Tibial nerve (tissue), 4 donors: ENCODE results near the gene CHTF18. TPM values are rescaled to one million over a fixed set of nuclear protein-coding genes. Genes with fewer than 3 reads are reported as not detected.

ENCODE experiments used
- DNase-seq, 2 donors: peaks; one replicate each; pipeline ENCODE4 v3.0.0-alpha.2; 2019; ENCODE audit warnings: low spot score in 2 of 2
- H3K27ac ChIP-seq, 4 donors: fragments of 200-600 bp; sonication (generic) in 3 of 4; one replicate each; pipeline ENCODE4 v1.5.1; 2017 to 2019; ENCODE audit warnings: mild to moderate bottlenecking in 1 of 4
- H3K27me3 ChIP-seq, 2 donors: fragments of 200-600 bp; sonication (generic) in 1 of 2; one replicate each; pipeline versions ENCODE4 v1.5.1 to v1.6.0; 2017 to 2019
- H3K36me3 ChIP-seq, 3 donors: fragments of 200-600 bp; sonication (generic); one replicate each; pipeline ENCODE4 v1.5.1; 2018 to 2019
- H3K4me1 ChIP-seq, 4 donors: fragments of 200-600 bp; sonication (generic) in 3 of 4; one replicate each; pipeline ENCODE4 v1.5.1; 2017 to 2019
- H3K4me3 ChIP-seq, 4 donors: fragments of 200-600 bp; sonication (generic) in 3 of 4; one replicate each; pipeline ENCODE4 v1.5.1; 2017 to 2019; ENCODE audit warnings: mild to moderate bottlenecking in 1 of 4, moderate library complexity in 1 of 4
- H3K9me3 ChIP-seq, 4 donors: fragments of 200-600 bp; sonication (generic) in 3 of 4; one replicate each; pipeline ENCODE4 v1.5.1; 2017 to 2019
- CTCF ChIP-seq, 5 experiments: fragments of 200-600 bp in 3 of 5; fragments of 450-650 bp in 2 of 5; sonication (generic) in 3 of 5; IDR thresholded peaks; one replicate each; pipeline ENCODE4 v1.5.1; 2016 to 2019; ENCODE audit warnings: antibody characterized with exemption in 5 of 5, mild to moderate bottlenecking in 3 of 5, moderate library complexity in 2 of 5
- EP300 ChIP-seq, 2 donors: sonication (generic); formaldehyde crosslinking; IDR thresholded peaks; one replicate each; pipeline ENCODE4 v1.6.1; 2017; ENCODE audit warnings: antibody characterized with exemption in 2 of 2, mild to moderate bottlenecking in 1 of 2
- POLR2A ChIP-seq, 2 donors: fragments of 450-650 bp; IDR thresholded peaks; one replicate each; pipeline ENCODE4 v1.6.1; 2017; ENCODE audit warnings: antibody characterized with exemption in 2 of 2, mild to moderate bottlenecking in 2 of 2, moderate library complexity in 2 of 2
- WGBS, 2 donors: methylation state at CpG; one replicate each; pipeline ENCODE4 v1.1.5; 2018; 5-methylcytosine and 5-hydroxymethylcytosine counted together
- total RNA-seq, 4 donors: library from RNA; depleted of rRNA; stranded (reverse); fragments of >200 nt; gene quantifications; one replicate each; pipeline ENCODE4 v1.1.0, GENCODE V29; 2016

CHTF18 gene
- total RNA-seq, 4 donors from 2014 or later = 6.1 to 57.5 (median 17.7) TPM

GRCh38 chr16:797120-797420, 8.7 kb downstream of the CHTF18 start:
- TF ChIP-seq POLR2A (IDR thresholded peaks at IDR 0.05) (no peak), EP300 (IDR thresholded peaks at IDR 0.05) (no peak), CTCF (IDR thresholded peaks at IDR 0.05) (no peak)

GRCh38 chr16:797686-798085, 9.3 kb downstream of the CHTF18 start:
- Histone ChIP-seq H3K36me3 (peaks cover 0 to 32% (median 0%) of the 10 kb centered on the region in 3 donors), H3K27ac (no peak overlapping the region), H3K4me3 (no peak overlapping the region), H3K9me3 (no peaks in the 10 kb centered on the region), H3K27me3 (peaks cover 0 to 68% of the 10 kb centered on the region in 2 donors), H3K4me1 (peaks cover 0 to 4% (median 0%) of the 10 kb centered on the region in 4 donors)
- whole genome bisulfite sequencing, 2 donors = 95% methylated on average over 22 of the region's 22 CpGs
- TF ChIP-seq EP300 (IDR thresholded peaks at IDR 0.05) (no peak), POLR2A (IDR thresholded peaks at IDR 0.05) (no peak), CTCF (IDR thresholded peaks at IDR 0.05) (no peak)
- DNase-seq = no peak

More at GRCh38 chr16:797120-797420, 8.7 kb downstream of the CHTF18 start:
- Histone ChIP-seq H3K4me1 (peaks cover 0 to 4% (median 0%) of the 10 kb centered on the region in 4 donors), H3K27me3 (peaks cover 0 to 61% of the 10 kb centered on the region in 2 donors), H3K4me3 (no peak overlapping the region), H3K9me3 (no peaks in the 10 kb centered on the region), H3K27ac (no peak overlapping the region), H3K36me3 (peaks cover 0 to 38% (median 0%) of the 10 kb centered on the region in 3 donors)
- WGBS, 2 donors = 93 to 100% methylated on average over 2 of the region's 2 CpGs
- DNase-seq = no peak

GRCh38 chr16:798666-799065, 10.2 kb downstream of the CHTF18 start:
- Histone ChIP-seq H3K4me3 (no peak overlapping the region), H3K27me3 (peaks cover 0 to 76% of the 10 kb centered on the region in 2 donors), H3K36me3 (peaks cover 0 to 22% (median 0%) of the 10 kb centered on the region in 3 donors), H3K9me3 (no peaks in the 10 kb centered on the region), H3K4me1 (peaks cover 0 to 4% (median 0%) of the 10 kb centered on the region in 4 donors), H3K27ac (no peak overlapping the region)
- 85 to 92% methylated on average over 19 of the region's 19 CpGs for WGBS, 2 donors
- no peak for TF ChIP-seq CTCF (IDR thresholded peaks at IDR 0.05)
- TF ChIP-seq POLR2A (IDR thresholded peaks at IDR 0.05) = no peak
- no peak for TF ChIP-seq EP300 (IDR thresholded peaks at IDR 0.05)
- no peak for DNase-seq

- no peaks in the 10 kb centered on the region for H3K9me3 ChIP-seq
- peaks cover 0 to 76% of the 10 kb centered on the region in 2 donors for H3K27me3 ChIP-seq
Observed at GRCh38 chr16:799111-799947, 10.9 kb downstream of the CHTF18 start.

More at GRCh38 chr16:799111-799947, 10.9 kb downstream of the CHTF18 start:
- H3K27ac ChIP-seq = no peak overlapping the region
- H3K4me3 ChIP-seq = no peak overlapping the region
- peaks cover 0 to 4% (median 0%) of the 10 kb centered on the region in 4 donors for H3K4me1 ChIP-seq
- DNase-seq = no peak
- H3K36me3 ChIP-seq = peaks cover 0 to 15% (median 0%) of the 10 kb centered on the region in 3 donors
- TF ChIP-seq POLR2A (IDR thresholded peaks at IDR 0.05) (no peak), EP300 (IDR thresholded peaks at IDR 0.05) (no peak), CTCF (IDR thresholded peaks at IDR 0.05) (no peak)
- 57 to 60% methylated on average over 8 to 19 of the region's 22 CpGs for WGBS, 2 donors
